ELF-1 (cell line): ENCODE measurements around the gene SV2C.

Experiments used
- DNase-seq: peaks from one replicate; pipeline ENCODE4 v3.0.0-alpha.2; 2016; ENCODE audit warnings: low read depth, low spot score

SV2C gene

DNA sequence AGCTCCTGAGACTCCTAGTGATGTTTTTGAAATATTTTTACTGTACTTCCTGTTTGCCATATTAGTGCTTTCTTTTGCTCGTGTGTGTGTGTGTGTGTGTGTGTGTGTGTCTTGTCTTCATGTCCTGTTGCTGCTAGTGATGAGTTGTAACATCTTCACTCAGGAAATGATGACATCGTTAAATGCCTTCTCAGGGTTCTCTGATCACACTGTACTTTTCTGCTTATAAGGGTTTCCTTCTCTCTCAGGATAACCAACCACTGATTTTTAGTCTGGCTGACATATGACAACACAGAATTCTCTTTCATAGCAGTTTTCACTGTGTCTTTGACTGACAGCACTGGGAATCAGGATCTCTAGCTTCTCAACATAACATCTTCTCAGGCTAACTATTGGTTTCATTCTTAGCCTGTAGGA lies 16.1 kb downstream of the SV2C start:
- DNase-seq: no peak

DNA sequence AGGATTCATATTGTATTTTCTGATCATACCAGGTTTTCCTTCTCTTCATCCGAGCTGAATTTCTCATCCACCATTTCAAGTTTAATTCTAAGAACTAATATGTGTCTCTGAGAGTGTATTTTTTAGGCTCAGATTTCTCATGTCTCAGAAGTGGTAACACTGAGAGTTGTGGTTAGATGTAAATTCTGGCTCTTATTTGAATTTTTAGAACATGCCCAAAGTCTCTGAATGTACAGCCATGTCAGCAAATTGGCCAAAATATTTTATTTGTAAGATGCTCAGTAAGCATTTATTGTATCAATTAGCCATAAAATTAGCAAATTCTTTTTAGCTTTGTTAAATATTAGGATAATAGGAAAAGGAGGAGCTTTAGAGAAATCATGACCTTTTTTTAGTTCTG lies 16.6 kb downstream of the SV2C start:
- DNase-seq: no peak

GRCh38 chr5:76104027-76104426 lies 20.8 kb downstream of the SV2C start:
- peak; percentile 57 for DNase-seq

- DNase-seq: no peak
Measured at GRCh38 chr5:76106149-76106548, 23.0 kb downstream of the SV2C start.

GRCh38 chr5:76111477-76112174 lies 28.4 kb downstream of the SV2C start:
- no peak for DNase-seq

- DNase-seq: no peak
Measured at GRCh38 chr5:76113103-76113502, 29.9 kb downstream of the SV2C start.

DNA sequence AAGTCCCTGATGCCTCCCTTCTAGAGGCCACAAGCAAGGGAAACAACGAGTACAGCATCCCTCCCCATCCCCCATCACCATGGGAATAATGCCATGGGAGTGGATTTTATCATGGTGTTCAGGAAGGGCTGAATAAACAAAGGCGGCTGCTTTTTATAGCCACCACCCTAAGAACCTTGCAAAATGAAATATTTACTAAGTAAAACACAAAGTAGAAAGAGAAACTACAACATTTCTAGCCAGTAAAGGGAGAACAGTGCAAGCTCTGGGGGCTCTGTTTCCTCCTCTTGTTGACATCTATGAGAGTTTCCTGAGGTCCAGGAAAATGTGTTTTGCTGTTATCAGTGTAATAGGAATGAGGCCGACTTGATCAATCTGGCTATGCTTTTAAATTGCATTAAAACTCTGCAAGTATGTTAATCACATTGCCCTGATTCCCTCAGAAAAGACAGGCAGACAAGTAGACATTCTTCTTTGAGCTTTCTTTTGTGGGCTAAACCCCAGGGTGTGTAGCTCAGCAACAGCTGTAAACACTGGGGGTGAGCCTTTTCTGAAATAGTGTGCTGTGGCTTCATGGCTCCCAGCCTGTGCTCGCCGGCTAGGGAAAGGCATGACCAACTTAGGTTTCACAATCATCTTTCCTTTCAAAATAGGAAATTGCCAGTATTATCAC lies 31.1 kb downstream of the SV2C start:
- DNase-seq: no peak

- DNase-seq: no peak
Measured at GRCh38 chr5:76125346-76125745, 42.2 kb downstream of the SV2C start.

GRCh38 chr5:76125888-76126287 lies 42.7 kb downstream of the SV2C start:
- no peak for DNase-seq

DNA sequence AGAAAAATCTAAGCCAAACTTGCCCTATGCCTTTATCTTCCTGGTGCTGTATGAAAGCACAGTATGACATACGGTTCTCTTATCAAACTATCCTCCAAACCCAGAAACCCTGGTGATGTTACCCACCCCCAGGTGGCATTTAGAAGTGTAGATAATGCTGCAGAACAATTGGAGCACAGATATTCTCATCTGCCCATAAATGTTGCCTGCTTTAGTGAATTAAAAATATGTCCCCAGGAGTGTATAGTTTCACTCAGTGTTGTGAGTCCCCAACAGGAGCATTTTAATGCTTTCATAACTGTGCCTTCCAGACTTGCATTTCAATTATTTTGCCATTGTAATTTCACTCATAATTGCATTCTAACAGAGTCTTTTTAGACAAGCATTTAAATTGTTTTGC lies 50.8 kb downstream of the SV2C start:
- no peak for DNase-seq

DNA sequence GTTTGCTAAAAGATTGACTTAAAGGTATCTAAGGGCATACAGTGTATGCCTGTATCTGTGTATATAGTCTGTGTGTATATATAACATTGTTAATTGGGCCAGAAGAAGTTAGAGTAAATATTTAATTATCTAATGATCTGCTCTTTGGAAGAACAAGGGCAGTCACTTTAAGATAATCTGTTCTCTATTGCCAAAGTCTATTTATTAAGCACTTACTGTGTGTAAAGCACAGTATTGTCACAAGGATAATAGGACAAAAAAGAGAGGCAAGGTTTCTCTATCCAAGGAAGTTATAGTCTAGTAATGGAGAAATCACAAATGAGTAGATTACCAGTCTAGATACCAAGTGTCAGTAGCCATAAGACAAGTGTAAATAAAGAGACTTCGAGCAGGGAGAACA lies 51.5 kb downstream of the SV2C start:
- no peak for DNase-seq

DNA sequence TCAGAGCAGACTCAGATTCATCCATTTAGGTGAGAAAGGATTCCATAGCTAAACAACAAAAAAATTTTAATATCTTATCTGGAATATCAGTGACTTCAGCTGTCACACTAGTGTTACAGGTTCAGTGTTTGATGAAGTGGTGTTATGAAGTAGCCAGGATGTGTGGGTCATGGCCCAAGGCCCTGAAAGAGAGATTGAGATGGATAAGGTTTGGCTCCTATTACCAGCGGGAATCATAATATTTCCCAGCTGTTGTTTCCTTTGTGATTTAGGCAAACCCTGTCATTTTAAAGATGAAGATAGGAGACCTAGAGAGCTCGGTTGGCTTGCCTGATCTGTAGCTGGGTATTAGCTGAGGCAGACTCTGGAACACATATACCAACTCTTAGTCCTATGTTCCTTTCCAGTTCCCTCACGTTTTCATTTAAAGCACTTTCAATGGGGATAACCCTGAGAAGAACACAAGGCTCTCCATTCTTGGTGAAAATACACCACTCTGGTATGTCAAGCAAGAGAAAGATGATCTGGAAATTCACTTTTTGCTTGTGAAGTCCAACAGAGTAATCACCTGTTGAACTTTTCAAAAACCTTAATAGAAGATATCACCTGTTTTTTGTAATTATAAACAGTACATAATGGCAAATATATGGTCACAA lies 54.8 kb downstream of the SV2C start:
- DNase-seq: no peak

DNA sequence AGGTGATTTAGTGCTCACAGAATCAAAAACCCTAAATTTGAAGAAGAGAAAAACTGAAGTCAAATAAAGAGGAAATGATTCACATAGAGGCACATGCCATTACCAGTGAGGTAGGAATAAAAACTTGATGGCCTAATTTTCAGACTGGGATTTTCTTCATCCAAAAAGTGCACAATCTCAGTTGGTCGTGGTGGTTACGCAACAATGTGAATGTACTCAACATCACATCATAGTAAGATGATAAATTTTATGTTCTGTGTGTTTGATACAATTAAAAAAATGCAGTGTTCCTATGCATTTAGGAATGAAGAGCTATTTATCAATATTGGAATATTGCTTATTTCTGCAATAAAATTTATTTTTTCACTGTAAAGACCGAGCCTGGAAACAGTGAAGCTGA lies 60.7 kb downstream of the SV2C start:
- no peak for DNase-seq

DNA sequence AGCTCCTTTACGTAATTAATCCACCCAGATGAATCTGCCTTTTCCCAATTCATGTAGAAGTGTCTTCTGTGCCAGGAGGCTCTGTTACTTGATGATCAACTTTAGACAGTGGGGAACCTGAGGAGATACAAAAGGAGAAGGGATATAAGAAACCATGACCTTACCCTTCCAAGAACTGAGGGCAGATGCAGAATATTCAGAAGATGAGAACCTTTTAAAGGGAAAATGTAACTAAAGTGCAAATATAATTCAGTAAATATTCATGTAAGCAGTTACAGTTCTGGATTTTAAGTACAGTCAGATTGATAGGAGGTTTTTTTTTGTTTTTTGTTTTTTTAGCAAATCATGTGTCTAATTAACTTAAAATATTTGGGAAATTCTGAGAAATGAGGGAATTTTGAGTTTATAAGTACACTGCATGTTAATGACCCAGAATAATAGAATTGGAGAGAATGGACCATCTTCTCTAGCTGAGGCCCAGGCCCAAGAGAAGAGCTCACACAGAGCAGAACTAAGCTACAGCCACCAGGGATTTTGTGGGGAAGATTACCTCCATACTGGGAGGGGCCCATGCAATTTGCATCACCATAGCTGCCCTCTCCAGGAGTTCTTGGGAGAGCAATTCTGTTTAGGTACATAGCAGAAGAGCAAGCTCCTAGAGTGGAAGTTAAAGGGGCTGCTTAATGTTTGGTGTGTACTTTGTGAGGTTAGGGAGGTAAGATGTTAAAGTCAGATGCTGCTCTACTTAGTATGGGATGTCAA lies 61.5 kb downstream of the SV2C start:
- peak; percentile 42 for DNase-seq

- peak; percentile 43 for DNase-seq
Measured at GRCh38 chr5:76145945-76146344, 62.8 kb downstream of the SV2C start.

DNA sequence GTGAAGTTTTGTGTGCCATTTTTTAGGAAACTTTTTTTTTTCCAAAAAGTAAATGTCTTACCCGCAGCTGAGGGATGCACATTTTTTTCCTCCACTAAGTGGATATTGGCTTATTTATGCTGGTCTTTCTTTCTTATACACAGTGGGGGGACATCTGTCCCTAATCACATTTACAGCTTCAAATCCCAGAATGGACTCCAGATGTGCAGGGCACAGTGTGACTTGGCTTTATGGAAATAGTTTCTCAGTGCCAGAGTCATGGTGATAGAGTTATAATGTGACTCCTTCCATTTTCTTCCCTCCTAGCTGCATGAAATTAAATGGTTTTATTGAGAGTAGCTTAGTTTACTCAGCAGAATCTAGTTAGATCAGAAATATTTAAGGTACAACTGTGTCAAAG lies 66.5 kb downstream of the SV2C start:
- no peak for DNase-seq

DNA sequence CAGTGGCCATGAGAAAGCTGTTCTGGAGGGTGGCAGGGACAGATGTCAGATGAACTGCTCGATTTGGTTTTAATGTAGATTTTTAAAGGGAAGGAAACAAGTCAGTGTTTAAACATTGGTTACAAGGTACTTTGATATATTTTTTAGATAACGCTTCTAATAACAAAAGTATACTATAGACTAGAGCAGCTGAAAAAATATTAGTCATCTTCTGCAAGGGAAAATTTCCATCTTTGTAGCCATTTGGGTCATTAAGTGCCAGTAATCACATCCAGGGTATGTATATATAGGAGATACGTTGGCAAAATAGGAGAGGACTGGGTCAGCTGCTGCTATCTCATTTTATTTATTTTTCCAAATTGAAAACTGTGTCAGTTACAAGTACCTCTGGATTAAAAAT lies 69.0 kb downstream of the SV2C start:
- DNase-seq: no peak

DNA sequence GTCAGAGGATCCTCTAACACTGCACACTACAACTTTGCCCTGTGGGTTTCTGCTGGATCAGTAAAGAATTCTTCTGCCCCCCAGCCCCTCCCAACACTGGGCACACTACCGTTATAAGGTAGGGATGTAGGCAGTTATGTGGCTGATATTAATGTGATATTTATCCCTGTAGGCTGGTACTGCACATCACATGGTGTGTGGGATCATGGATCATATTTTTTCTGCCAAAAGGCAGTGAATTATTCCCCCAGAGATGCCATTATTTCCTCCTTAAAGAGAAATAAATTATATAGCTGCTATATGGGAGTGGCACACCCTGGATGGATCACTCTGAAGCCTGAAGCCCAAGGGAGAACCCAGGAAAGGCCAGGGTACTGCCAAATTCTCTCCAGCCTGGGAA lies 69.5 kb downstream of the SV2C start:
- DNase-seq: no peak

GRCh38 chr5:76153271-76153670 lies 70.1 kb downstream of the SV2C start:
- DNase-seq: no peak

DNA sequence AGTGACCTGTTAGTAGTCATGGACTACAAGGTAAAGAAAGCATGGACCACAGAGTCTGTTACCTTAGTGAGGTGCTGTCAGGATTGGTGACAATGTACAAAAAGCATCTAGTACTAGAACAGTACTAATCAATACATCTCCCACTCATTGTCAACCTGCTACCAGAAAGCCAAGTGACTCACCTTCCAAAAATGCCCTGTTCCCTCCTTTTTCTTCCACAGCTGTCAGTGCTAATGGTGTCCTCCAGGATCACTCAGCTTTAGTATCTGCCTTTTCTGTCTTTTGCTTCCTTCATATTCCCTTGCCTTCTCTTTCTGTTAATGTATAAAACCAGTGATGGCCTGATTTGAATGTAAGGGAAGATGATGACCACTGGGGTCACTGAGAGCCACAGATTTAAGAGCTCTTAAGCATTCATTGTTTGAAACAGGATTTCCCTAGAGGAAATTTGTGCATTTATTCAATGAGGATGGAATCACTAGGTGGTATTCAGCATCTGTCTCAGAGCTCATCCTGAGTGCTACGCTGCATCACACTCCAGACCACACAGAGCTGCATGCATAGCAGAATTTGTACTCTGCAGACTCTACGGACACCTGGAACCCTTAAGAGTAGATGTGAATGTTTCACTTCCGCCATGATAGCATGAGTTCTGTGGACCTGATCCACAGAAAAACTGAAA lies 71.0 kb downstream of the SV2C start:
- no peak for DNase-seq

GRCh38 chr5:76155536-76155935 lies 72.4 kb downstream of the SV2C start:
- DNase-seq: no peak

GRCh38 chr5:76162335-76162734 lies 79.2 kb downstream of the SV2C start:
- no peak for DNase-seq
